GM18858 (cell line): ENCODE measurements around the gene LUZP1.
A peak's percentile ranks its signal among the peaks of the same experiment; 100 is the strongest.

ENCODE experiments used
- ATAC-seq: cut with Tn5 transposase; IDR thresholded peaks from one replicate; pipeline ENCODE4 v1.9.1; 2021; ENCODE audit not compliant: unreplicated experiment

LUZP1 gene

DNA sequence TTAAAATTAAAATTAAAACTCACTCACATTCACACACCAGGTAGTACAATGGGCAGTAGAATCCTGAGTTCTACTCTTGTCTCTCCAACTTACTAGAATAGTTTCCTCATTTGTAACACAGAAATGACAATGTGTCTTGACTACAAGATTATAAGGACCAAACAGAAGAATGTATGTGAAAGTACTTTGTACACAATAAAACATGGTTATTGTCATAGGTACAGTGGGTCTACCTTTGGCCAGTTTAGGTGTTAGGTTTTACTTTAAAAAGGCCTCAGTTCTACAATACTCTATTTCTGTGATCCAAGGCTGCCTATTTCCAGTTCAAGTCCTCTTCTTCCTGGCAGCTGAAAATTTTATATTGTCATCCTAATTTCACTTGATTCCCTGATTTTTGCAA, 50.2 kb downstream of the LUZP1 start:
- ATAC-seq, result no peak

DNA sequence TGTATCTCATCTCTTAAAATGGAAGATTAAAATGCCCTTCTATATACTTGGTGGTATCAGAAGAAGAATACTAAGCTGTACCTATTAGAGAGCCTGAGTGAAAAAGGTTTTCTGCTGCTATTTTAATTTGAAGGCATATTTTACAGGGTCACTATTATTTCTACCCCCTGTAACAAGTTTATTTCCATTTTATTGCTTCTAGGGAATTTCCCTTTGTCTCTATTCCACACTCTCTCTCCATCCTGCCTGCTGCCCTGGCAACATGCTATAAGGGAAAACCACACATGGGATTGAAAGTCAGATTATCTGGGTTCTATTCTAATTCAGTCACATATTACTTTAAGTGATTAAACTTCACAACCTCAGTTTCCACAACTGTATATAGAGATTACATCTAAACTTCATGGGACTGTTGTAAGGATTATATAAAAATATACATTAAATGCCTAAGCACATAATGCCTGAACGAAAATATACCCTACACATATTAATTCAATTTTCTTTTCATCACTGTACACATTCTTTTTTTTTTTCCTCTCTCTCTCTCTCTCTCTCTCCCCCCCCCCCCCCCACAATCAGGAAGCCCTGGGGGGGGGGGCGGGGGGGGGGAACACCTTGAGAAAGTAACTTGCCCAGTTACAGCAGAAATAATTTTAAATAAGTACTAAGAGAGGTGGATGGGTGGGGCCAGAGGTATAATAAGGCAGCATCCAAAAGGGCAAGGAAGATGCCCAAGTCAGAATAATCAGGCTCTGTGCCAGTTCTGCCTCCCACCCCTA, 51.5 kb downstream of the LUZP1 start:
- no peak for ATAC-seq

- ATAC-seq, result no peak
Measured at GRCh38 chr1:23116216-23116836, 52.3 kb downstream of the LUZP1 start.

- peak; percentile 9 for ATAC-seq
Measured at GRCh38 chr1:23114424-23115079, 54.1 kb downstream of the LUZP1 start.

DNA sequence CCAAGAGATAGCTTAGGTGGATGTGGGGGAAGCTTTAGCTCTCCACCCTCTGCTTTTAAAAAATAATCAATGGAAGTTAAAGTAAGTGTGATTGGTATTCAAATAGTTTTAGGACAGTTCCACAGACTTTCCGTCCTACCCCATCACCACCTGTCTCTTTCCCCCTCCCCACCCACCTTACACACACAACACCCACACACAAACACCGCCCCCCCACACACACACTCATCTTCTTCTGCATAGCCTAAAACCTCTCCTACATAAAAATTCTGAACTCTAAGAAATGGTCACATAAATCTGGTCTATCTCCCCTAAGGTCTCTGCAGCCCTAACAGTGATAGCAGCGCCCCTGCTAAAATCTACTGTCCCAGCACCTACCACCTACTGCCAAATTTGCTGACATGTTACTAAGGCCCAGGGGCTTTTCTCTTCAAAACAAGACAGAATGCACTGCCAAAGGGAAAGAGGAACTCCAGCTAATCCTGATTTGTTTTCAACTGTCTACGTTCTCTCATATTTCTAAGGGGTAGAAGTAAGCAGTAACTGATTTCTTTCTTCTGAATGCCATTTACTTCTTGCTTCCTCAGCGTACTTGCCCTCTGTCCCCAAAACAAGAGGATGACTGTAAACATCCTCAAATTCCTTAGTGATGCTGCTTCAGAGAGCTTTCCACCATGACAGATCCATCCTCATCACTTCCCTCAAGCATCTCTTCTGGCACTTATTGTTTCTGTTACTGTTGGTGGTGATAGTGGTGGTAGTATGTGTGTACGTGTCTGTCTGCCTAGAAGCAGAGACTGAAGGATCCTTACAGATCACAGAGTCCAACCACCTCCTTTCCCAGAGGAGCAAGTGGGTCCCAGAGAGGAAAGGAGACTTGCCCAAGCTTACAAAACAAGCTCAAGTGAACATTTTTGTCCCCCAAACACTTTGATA, 56.8 kb downstream of the LUZP1 start:
- ATAC-seq, result no peak

GRCh38 chr1:23110391-23110790, 58.3 kb downstream of the LUZP1 start:
- no peak for ATAC-seq

GRCh38 chr1:23108918-23109533, 59.6 kb downstream of the LUZP1 start:
- no peak for ATAC-seq

DNA sequence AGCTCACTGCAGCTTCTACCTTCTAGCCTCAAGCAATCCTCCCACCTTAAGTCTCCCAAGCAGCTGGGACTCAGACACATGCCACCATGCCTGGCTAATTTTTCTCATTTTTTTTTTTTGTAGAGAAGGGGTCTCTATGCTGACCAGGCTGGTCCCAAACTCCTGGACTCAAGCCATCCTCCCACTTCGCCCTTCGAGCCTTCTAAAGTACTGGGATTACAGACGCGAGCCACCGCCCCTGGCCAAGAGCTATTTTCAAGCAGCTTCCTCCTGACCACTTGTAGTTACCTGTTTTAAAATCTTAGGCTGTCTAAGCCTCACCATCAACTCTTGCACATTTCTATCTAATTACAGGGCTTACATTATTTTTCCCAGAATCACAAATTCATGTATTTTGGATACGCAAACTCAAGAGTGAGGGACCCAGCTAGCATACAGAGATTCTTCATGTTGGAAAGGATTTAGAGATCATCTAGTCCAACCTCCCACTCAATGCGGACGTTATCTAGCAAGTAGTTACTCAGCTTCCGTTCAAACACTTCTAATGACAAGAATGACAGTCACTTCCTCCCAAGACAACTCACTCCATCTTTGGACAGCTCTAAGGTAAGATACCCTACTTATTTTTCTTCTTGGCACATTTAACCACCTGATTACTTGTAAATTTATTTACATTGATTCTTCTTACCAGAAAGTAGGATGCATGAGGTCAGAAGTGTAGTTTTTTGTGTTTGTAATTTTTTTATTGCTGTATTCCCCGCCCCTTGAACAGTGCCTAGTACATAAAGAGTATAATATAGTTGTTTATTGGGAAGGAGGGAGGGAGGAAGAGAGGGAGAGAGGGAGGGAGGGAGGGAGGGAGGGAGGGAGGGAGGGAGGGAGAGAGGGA, 65.4 kb downstream of the LUZP1 start:
- ATAC-seq, result no peak

DNA sequence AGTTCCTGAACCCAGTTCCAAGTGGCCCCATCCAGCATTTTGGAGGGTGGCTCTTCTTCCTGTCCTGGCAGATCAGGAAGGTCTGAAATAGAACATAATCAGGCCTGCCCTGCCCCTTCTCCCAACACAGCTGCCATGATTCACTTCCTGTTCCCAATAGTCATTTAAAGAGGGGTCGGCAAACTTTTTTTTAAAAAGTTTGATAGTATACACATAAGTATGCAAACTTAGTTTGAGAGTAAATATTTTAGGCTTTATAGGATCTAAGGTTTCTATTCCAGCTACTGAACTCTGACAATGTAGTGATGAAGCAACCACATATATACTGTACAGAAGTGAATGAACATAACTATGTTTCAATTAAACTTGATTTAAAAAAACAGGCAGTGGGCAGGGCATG, 66.4 kb downstream of the LUZP1 start:
- no peak for ATAC-seq

DNA sequence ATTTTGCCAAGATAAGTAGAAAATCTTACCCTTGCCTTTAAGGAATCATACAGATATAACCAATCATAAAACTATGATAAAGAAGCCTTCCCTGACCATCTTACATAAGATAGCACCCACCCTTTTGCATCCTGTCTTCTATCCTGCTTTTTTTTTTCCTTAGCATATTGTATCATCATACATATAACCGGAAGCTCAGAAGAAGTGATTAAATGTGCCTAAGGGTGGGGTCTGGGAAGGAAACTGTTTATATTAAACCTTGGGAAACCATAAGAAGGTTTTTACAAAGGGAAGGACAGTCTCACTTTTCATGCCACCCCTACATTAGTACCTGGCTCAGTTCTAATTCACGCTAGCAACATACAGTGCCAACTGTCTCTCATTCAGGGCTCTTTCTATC, 66.8 kb downstream of the LUZP1 start:
- no peak for ATAC-seq

- ATAC-seq, result no peak
Measured at GRCh38 chr1:23101101-23101827, 67.4 kb downstream of the LUZP1 start.

DNA sequence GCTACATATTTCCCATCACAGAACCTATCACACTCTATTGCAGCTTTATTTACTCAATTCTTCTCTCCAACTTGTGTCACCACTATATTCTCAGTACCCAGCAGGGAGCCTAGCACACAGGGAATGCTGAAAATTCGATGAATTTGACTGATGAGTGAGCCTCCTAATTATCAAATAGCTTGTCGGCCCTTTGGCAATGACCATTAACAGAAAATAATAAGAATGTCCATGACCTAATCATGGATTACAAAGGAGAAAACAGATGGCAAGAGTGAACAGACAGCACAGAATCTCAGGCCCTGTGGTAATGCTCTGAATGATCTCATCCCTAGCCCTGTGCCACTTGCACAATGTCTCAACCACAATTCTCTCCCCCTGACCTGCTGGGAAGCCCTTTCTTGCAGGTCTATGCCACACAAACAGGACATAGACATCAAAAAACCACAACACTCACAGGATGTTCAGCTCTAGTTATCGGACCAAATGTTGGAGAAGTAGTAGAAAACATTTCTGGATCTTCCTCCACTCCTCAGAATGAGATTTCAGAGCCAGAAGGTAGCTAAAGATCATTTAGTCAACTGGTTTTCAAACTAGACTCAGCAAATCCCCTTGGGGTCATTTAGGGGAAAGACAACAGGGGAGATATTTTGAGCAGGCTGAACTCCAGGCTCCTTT, 68.4 kb downstream of the LUZP1 start:
- ATAC-seq, result no peak

- ATAC-seq, result no peak
Measured at GRCh38 chr1:23099171-23099536, 69.5 kb downstream of the LUZP1 start.

DNA sequence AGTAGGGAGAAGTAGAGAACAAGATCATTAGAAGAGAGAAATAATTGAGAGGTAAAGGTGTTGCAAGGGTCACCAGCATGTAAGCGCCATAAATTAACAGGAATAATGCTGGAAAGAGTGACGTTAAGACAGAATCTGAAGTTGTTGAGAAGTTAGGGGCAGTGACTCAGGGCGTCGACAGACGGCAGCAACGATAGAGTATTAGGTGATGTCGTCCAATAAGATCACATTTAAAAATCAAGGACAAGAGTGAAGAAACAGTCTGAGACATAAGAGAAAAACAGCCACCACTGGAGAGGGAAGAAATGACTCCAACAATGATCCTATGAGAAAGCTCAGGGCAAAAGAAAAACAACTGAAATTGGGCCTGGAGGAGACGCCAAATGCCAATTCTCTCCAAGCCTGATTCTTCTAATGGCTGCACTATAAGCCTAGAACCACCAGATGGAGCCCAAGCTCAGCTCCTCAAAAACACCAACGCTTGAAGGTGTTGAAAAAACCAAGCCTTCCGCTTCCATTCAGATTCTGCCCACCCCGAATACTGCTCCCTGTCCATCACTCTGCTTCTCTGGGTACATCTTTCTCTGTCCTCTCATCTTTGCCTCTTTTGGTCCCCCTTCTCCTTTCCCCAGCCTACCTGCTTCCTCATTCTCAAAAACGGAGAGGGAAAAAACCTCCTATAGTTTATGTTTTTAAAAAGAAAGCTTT, 70.0 kb downstream of the LUZP1 start:
- ATAC-seq, result no peak

DNA sequence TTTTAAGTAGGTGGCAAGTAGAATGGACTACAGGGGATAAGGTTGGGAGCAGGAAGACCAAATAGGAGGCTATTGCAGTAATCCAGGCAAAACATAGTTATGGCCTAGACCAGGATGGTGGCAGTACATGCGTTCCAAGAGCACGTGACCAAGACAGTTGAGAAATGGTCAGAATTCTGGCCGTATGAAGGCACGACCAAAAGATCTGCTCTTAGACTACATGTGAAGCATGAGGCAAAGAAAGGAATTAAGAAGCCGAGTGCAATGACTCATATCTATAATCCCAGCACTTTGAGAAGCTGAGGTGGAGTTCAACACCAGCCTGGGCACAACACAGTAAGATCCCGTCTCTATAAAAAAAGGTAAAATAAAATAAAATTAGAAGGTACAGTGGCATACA, 71.3 kb downstream of the LUZP1 start:
- ATAC-seq, result no peak

GRCh38 chr1:23092447-23092846, 76.2 kb downstream of the LUZP1 start:
- no peak for ATAC-seq

- no peak for ATAC-seq
Measured at GRCh38 chr1:23091545-23091944, 77.1 kb downstream of the LUZP1 start.

- no peak for ATAC-seq
Measured at GRCh38 chr1:23090056-23090455, 78.6 kb downstream of the LUZP1 start.
